Measurements from ENCODE around the gene LHPP.

The LHPP gene

GRCh38 chr10:124542336-124542735 is 80.7 kb downstream of the LHPP start:
- H3K27ac ChIP-seq (replicated peaks): no peak overlapping the region

GRCh38 chr10:124543146-124543545 is 81.5 kb downstream of the LHPP start:
- TF ChIP-seq POLR2AphosphoS5 (IDR thresholded peaks at IDR 0.05; ENCODE audit: low read depth): no peak
- no peak for TF ChIP-seq SPI1 (IDR thresholded peaks at IDR 0.05; ENCODE audit: borderline replicate concordance, low read depth)
- TF ChIP-seq REST (IDR thresholded peaks at IDR 0.05; ENCODE audit: insufficient replicate concordance, low read depth): no peak
- TF ChIP-seq CTCF (IDR thresholded peaks at IDR 0.05; ENCODE audit: insufficient read depth, low read length): no peak
- no peak for TF ChIP-seq GABPA (IDR thresholded peaks at IDR 0.05; ENCODE audit: low read depth)

More at GRCh38 chr10:124542336-124542735, 80.7 kb downstream of the LHPP start:
- H3K4me3 ChIP-seq (replicated peaks; ENCODE audit: insufficient read depth, low read length): no peak overlapping the region
- no peak for TF ChIP-seq SPI1 (IDR thresholded peaks at IDR 0.05; ENCODE audit: borderline replicate concordance, low read depth)
- no peak for TF ChIP-seq POLR2AphosphoS5 (IDR thresholded peaks at IDR 0.05; ENCODE audit: low read depth)
- TF ChIP-seq GABPA (IDR thresholded peaks at IDR 0.05; ENCODE audit: low read depth): no peak
- TF ChIP-seq REST (IDR thresholded peaks at IDR 0.05; ENCODE audit: insufficient replicate concordance, low read depth): no peak
- no peak for TF ChIP-seq CTCF (IDR thresholded peaks at IDR 0.05; ENCODE audit: insufficient read depth, low read length)
- no peaks in the 10 kb centered on the region for H3K27me3 ChIP-seq (ENCODE audit: insufficient read depth, poor library complexity, severe bottlenecking)
- DNase-seq (ENCODE audit: low read depth in 1 of 2, low spot score in 1 of 2): no peak

GRCh38 chr10:124543971-124544370 is 82.3 kb downstream of the LHPP start:
- no peak overlapping the region for H3K4me3 ChIP-seq (replicated peaks; ENCODE audit: insufficient read depth, low read length)
- H3K27ac ChIP-seq (replicated peaks): no peak overlapping the region
- no peaks in the 10 kb centered on the region for H3K27me3 ChIP-seq (ENCODE audit: insufficient read depth, poor library complexity, severe bottlenecking)
- no peak for DNase-seq (ENCODE audit: low read depth in 1 of 2, low spot score in 1 of 2)
- TF ChIP-seq POLR2AphosphoS5 (IDR thresholded peaks at IDR 0.05; ENCODE audit: low read depth) (no peak), GABPA (IDR thresholded peaks at IDR 0.05; ENCODE audit: low read depth) (no peak)

More at GRCh38 chr10:124543146-124543545, 81.5 kb downstream of the LHPP start:
- no peak overlapping the region for H3K4me3 ChIP-seq (replicated peaks; ENCODE audit: insufficient read depth, low read length)
- no peak overlapping the region for H3K27ac ChIP-seq (replicated peaks)
- H3K27me3 ChIP-seq (ENCODE audit: insufficient read depth, poor library complexity, severe bottlenecking): no peaks in the 10 kb centered on the region
- no peak for DNase-seq (ENCODE audit: low read depth in 1 of 2, low spot score in 1 of 2)

GRCh38 chr10:124544711-124545110 is 83.1 kb downstream of the LHPP start:
- TF ChIP-seq SPI1 (IDR thresholded peaks at IDR 0.05; ENCODE audit: borderline replicate concordance, low read depth) (no peak), CTCF (IDR thresholded peaks at IDR 0.05; ENCODE audit: insufficient read depth, low read length) (no peak), GABPA (IDR thresholded peaks at IDR 0.05; ENCODE audit: low read depth) (no peak), REST (IDR thresholded peaks at IDR 0.05; ENCODE audit: insufficient replicate concordance, low read depth) (no peak), POLR2AphosphoS5 (IDR thresholded peaks at IDR 0.05; ENCODE audit: low read depth) (no peak)
- no peaks in the 10 kb centered on the region for H3K27me3 ChIP-seq (ENCODE audit: insufficient read depth, poor library complexity, severe bottlenecking)
- H3K27ac ChIP-seq (replicated peaks): no peak overlapping the region
- no peak overlapping the region for H3K4me3 ChIP-seq (replicated peaks; ENCODE audit: insufficient read depth, low read length)
- peak in 1 of 2 experiments; percentile 77 for DNase-seq (ENCODE audit: low read depth in 1 of 2, low spot score in 1 of 2)
